Panc1 (cell line): ENCODE measurements around the gene TMEM121. TPM values are rescaled to one million over a fixed set of nuclear protein-coding genes. Genes with fewer than 3 reads are reported as not detected.

Experiments
- ATAC-seq: fragments of 200-7000 bp; cut with Tn5 transposase; 2 replicates; pipeline ENCODE4 v1.9.1; 2020; ENCODE audit warnings: mild to moderate bottlenecking, moderate library complexity
- BruUV-seq: library from RNA; stranded (reverse); fragments of 400-500 nt; replicated peaks from 2 replicates; lab custom pipeline; 2021; lab: Mats Ljungman, UMichigan
- CTCF ChIA-PET: fragments of 300-600 bp; sonication (Branson Sonifier 250); formaldehyde crosslinking; loops from one replicate; lab custom pipeline; 2022; ENCODE audit warnings: antibody characterized with exemption; lab: Charles Lee
- POLR2A ChIA-PET: fragments of 300-600 bp; sonication (Branson Sonifier 250); formaldehyde crosslinking; loops from one replicate; lab custom pipeline; 2022; ENCODE audit warnings: antibody characterized with exemption; lab: Charles Lee
- DNase-seq: peaks from one replicate; pipeline ENCODE4 v3.0.0-alpha.2; 2010; ENCODE audit warnings: low read depth, low spot score
- H3K27ac ChIP-seq: 2 replicates; pipeline ENCODE4 v1.5.1; 2011; ENCODE audit warnings: mild to moderate bottlenecking, low read length, inconsistent platforms
- H3K27me3 ChIP-seq: fragments of 200-500 bp; sonication (Bioruptor generic); 2 replicates; pipeline ENCODE4 v1.6.0; 2014; ENCODE audit warnings: low read length, inconsistent platforms; ENCODE audit not compliant: control insufficient read depth, insufficient read depth
- H3K36me3 ChIP-seq: fragments of 200-500 bp; sonication (Bioruptor generic); 2 replicates; pipeline ENCODE4 v1.5.1; 2014; ENCODE audit warnings: inconsistent platforms, mild to moderate bottlenecking, low read length, moderate library complexity; ENCODE audit not compliant: control insufficient read depth, insufficient read depth
- H3K4me1 ChIP-seq: 2 replicates; pipeline ENCODE4 v1.5.1; 2011; ENCODE audit warnings: inconsistent platforms, mild to moderate bottlenecking, low read length, moderate library complexity; ENCODE audit not compliant: control insufficient read depth, insufficient read depth
- H3K4me3 ChIP-seq, 2 experiments: 2 replicates each; pipeline ENCODE4 v1.5.1; 2011 to 2012; ENCODE audit warnings: low read depth in 2 of 2, low read length in 2 of 2, mild to moderate bottlenecking in 2 of 2, inconsistent platforms in 1 of 2, moderate library complexity in 1 of 2
- H3K9me3 ChIP-seq: fragments of 200-500 bp; sonication (Bioruptor generic); 2 replicates; pipeline ENCODE4 v1.5.1; 2014; ENCODE audit warnings: low read depth, mild to moderate bottlenecking, inconsistent platforms, low read length, moderate library complexity; ENCODE audit not compliant: control insufficient read depth, insufficient read depth
- POLR2AphosphoS5 ChIP-seq: IDR thresholded peaks from 2 replicates; pipeline ENCODE4 v1.6.1; 2012; ENCODE audit warnings: mild to moderate bottlenecking, low read depth, low read length, moderate library complexity
- SIN3A ChIP-seq: IDR thresholded peaks from 2 replicates; pipeline ENCODE4 v1.6.1; 2012; ENCODE audit warnings: low read depth, mild to moderate bottlenecking, low read length, moderate library complexity, borderline replicate concordance; ENCODE audit not compliant: insufficient read depth
- TCF7L2 ChIP-seq: IDR thresholded peaks from 2 replicates; pipeline ENCODE4 v1.6.1; 2011; ENCODE audit warnings: mild to moderate bottlenecking, low read depth, low read length, inconsistent platforms
- in situ Hi-C: cut with HindIII; loops from 2 replicates; pipeline ENCODE4 v1.10.0; 2016; ENCODE audit warnings: low sequenced_read_pairs, low pct_unique_long_range_greater_than_20kb
- intact Hi-C: fragments of 100-400 bp; cut with micrococcal nuclease; formaldehyde crosslinking; loops from one replicate; pipeline ENCODE4 v1.10.0; 2022; ENCODE audit not compliant: unreplicated experiment
- total RNA-seq: library from RNA; stranded (reverse); gene quantifications from one replicate; pipeline ENCODE4 v1.2.1, GENCODE V29; 2021; ENCODE audit not compliant: unreplicated experiment
- TF ChIP-seq, protein P1 (sequence below), 2 experiments: IDR thresholded peaks; 2 replicates each; pipeline ENCODE4 v1.6.1; 2011 to 2012; ENCODE audit warnings: low read depth in 2 of 2, control low read depth in 1 of 2, low read length in 1 of 2, mild to moderate bottlenecking in 1 of 2, moderate library complexity in 1 of 2; ENCODE audit not compliant: insufficient read depth in 1 of 2
- TF ChIP-seq, protein P2 (sequence below): fragments of 450-650 bp; IDR thresholded peaks from 2 replicates; pipeline ENCODE4 v1.5.1; 2017; ENCODE audit warnings: mild to moderate bottlenecking

Gene TMEM121
- total RNA-seq, 1 experiment from 2014 or later: 4.6 TPM

DNA sequence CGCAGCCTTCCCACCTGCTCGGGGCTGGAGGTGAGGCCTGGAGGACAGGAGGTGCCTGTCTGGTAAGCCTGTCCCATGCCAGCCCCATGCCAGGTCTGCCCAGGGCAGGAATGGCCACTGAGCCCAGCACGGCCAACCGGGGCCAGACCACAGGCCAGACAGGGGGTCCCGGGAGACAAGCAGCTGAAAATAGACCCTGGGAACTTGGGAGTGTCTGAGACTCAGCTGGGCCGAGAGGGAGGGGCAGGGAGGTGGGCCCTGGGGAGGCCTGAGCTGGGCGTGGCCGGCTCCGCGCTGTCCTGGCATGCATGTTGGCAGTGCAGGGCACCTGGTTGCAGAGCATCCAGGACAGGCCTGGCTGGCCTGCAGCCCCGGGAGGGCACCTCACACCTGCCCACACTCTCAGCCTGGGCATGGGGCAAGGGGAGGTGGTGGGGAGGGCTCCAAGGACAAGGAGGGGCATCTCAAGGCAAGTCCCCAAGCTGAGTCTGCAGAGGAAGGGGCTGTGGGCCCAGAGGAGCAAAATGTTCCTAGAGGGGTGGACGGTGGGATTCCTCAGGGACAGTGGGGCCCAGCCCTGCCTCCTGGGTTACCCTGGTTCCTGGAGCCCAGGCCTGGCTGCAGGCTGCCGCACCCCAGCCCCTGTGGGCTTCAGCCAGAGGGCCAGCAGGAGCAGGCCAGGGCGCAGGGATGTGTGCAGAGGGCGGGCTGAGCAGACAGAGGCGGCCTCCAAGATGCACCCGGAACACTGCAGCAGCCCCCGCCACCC lies 42.9 kb upstream of the TMEM121 start:
- Histone ChIP-seq H3K4me3 (no peak overlapping the region), H3K36me3 (no peaks in the 10 kb centered on the region; the same call in 1 of the 2 replicates), H3K4me1 (peaks cover 59% of the 10 kb centered on the region), H3K27me3 (no peaks in the 10 kb centered on the region), H3K9me3 (no peaks in the 10 kb centered on the region), H3K27ac (no peak overlapping the region; the same call in 1 of the 2 replicates)
- no peak for ATAC-seq
- ChIA-PET CTCF (no interaction called here), POLR2A (interaction anchor here (0.6 kb wide), 2 partner anchors 11 to 12 kb away, joined by 4 to 7 read pairs; no protein-coding TSS in a partner anchor)
- no peak for DNase-seq
- no TSS peak for BruUV-seq
- in situ Hi-C loops: no loop called here
- TF ChIP-seq SIN3A: no peak
- intact Hi-C loops: loop anchor here (10.0 kb wide), 1 partner anchor 109 kb away; no protein-coding TSS in a partner anchor

- Histone ChIP-seq H3K27ac (peak overlapping the region; percentile 39; the same call in 1 of the 2 replicates), H3K4me1 (peaks cover 58% of the 10 kb centered on the region), H3K27me3 (no peaks in the 10 kb centered on the region), H3K36me3 (no peaks in the 10 kb centered on the region; the same call in 1 of the 2 replicates), H3K9me3 (no peaks in the 10 kb centered on the region), H3K4me3 (no peak overlapping the region)
- ATAC-seq (no peak), DNase-seq (no peak)
- TF ChIP-seq POLR2AphosphoS5 (no peak), TCF7L2 (no peak), SIN3A (no peak)
- TF ChIP-seq, protein P1, sequence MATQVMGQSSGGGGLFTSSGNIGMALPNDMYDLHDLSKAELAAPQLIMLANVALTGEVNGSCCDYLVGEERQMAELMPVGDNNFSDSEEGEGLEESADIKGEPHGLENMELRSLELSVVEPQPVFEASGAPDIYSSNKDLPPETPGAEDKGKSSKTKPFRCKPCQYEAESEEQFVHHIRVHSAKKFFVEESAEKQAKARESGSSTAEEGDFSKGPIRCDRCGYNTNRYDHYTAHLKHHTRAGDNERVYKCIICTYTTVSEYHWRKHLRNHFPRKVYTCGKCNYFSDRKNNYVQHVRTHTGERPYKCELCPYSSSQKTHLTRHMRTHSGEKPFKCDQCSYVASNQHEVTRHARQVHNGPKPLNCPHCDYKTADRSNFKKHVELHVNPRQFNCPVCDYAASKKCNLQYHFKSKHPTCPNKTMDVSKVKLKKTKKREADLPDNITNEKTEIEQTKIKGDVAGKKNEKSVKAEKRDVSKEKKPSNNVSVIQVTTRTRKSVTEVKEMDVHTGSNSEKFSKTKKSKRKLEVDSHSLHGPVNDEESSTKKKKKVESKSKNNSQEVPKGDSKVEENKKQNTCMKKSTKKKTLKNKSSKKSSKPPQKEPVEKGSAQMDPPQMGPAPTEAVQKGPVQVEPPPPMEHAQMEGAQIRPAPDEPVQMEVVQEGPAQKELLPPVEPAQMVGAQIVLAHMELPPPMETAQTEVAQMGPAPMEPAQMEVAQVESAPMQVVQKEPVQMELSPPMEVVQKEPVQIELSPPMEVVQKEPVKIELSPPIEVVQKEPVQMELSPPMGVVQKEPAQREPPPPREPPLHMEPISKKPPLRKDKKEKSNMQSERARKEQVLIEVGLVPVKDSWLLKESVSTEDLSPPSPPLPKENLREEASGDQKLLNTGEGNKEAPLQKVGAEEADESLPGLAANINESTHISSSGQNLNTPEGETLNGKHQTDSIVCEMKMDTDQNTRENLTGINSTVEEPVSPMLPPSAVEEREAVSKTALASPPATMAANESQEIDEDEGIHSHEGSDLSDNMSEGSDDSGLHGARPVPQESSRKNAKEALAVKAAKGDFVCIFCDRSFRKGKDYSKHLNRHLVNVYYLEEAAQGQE (IDR thresholded peaks at IDR 0.05; ENCODE audit: insufficient read depth in 1 of 2, low read depth in 2 of 2, low read length in 1 of 2): no peak
- TF ChIP-seq, protein P2, sequence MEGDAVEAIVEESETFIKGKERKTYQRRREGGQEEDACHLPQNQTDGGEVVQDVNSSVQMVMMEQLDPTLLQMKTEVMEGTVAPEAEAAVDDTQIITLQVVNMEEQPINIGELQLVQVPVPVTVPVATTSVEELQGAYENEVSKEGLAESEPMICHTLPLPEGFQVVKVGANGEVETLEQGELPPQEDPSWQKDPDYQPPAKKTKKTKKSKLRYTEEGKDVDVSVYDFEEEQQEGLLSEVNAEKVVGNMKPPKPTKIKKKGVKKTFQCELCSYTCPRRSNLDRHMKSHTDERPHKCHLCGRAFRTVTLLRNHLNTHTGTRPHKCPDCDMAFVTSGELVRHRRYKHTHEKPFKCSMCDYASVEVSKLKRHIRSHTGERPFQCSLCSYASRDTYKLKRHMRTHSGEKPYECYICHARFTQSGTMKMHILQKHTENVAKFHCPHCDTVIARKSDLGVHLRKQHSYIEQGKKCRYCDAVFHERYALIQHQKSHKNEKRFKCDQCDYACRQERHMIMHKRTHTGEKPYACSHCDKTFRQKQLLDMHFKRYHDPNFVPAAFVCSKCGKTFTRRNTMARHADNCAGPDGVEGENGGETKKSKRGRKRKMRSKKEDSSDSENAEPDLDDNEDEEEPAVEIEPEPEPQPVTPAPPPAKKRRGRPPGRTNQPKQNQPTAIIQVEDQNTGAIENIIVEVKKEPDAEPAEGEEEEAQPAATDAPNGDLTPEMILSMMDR: no peak
- POLR2A ChIA-PET: interaction anchor here (0.6 kb wide), 1 partner anchor 10 kb away, joined by 7 read pairs; no protein-coding TSS in a partner anchor
- intact Hi-C loops (loop anchor here (10.0 kb wide), 1 partner anchor 110 kb away; no protein-coding TSS in a partner anchor), in situ Hi-C loops (no loop called here)
- CTCF ChIA-PET: no interaction called here
- no TSS peak for BruUV-seq
Measured at GRCh38 chr14:105484069-105484996, 42.0 kb upstream of the TMEM121 start.
